Tibial nerve (tissue), 4 donors: Measurements from ENCODE around the gene TMEM17.

Experiments
- EP300 ChIP-seq, 2 donors: sonication (generic); formaldehyde crosslinking; IDR thresholded peaks; one replicate each; pipeline ENCODE4 v1.6.1; 2017; ENCODE audit warnings: antibody characterized with exemption in 2 of 2, mild to moderate bottlenecking in 1 of 2
- POLR2A ChIP-seq, 2 donors: fragments of 450-650 bp; IDR thresholded peaks; one replicate each; pipeline ENCODE4 v1.6.1; 2017; ENCODE audit warnings: antibody characterized with exemption in 2 of 2, mild to moderate bottlenecking in 2 of 2, moderate library complexity in 2 of 2
- TF ChIP-seq, protein P1 (sequence below), 5 experiments: fragments of 200-600 bp in 3 of 5; fragments of 450-650 bp in 2 of 5; sonication (generic) in 3 of 5; IDR thresholded peaks; one replicate each; pipeline ENCODE4 v1.5.1; 2016 to 2019; ENCODE audit warnings: antibody characterized with exemption in 5 of 5, mild to moderate bottlenecking in 3 of 5, moderate library complexity in 2 of 5

DNA sequence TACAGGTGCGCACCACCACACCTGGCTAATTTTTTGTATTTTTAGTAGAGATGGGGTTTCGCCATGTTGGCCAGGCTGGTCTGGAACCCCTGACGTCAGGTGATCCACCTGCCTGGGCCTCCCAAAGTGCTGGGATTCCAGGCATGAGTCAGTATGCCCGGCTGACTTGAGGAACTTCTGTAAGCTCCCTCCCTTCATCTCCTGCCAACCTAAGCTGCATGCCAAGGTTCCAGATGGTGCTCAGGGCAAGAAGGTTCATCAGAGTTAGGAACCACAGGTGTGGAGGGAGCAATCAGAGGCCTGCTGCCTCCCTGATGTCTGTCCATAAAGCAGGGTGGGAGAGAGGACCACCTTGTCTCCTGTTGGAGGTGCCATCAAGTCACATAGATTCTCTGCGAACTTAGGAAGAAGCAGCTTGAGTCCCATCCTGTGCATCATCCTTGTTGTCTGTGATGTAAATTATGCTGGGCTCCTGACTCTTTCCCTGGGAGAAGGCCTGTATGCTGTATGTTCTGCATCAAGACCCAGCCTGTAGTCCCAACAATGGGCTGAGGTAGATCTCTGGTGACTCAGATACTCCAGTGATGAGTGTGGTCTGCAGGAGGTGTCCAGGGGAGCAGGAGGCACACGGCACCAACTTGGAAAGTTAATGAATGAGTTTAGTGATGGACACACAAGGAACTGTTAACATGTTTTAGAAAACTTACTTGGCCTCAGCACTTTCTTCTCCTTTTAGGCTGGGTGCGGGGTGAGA is 53.1 kb downstream of the TMEM17 start:
- TF ChIP-seq, protein P1, sequence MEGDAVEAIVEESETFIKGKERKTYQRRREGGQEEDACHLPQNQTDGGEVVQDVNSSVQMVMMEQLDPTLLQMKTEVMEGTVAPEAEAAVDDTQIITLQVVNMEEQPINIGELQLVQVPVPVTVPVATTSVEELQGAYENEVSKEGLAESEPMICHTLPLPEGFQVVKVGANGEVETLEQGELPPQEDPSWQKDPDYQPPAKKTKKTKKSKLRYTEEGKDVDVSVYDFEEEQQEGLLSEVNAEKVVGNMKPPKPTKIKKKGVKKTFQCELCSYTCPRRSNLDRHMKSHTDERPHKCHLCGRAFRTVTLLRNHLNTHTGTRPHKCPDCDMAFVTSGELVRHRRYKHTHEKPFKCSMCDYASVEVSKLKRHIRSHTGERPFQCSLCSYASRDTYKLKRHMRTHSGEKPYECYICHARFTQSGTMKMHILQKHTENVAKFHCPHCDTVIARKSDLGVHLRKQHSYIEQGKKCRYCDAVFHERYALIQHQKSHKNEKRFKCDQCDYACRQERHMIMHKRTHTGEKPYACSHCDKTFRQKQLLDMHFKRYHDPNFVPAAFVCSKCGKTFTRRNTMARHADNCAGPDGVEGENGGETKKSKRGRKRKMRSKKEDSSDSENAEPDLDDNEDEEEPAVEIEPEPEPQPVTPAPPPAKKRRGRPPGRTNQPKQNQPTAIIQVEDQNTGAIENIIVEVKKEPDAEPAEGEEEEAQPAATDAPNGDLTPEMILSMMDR (IDR thresholded peaks at IDR 0.05): no peak
- TF ChIP-seq POLR2A (IDR thresholded peaks at IDR 0.05) (no peak), EP300 (IDR thresholded peaks at IDR 0.05) (no peak)
